Superior temporal gyrus (tissue), 1 donor: ENCODE data around the gene PCNX2.

Experiments
- DNase-seq: peaks from one replicate; pipeline ENCODE4 v3.0.0-alpha.2; 2016; ENCODE audit errors: extremely low spot score

The PCNX2 gene

GRCh38 chr1:232937741-232938375 lies 357.7 kb downstream of the PCNX2 start:
- DNase-seq = no peak

DNA sequence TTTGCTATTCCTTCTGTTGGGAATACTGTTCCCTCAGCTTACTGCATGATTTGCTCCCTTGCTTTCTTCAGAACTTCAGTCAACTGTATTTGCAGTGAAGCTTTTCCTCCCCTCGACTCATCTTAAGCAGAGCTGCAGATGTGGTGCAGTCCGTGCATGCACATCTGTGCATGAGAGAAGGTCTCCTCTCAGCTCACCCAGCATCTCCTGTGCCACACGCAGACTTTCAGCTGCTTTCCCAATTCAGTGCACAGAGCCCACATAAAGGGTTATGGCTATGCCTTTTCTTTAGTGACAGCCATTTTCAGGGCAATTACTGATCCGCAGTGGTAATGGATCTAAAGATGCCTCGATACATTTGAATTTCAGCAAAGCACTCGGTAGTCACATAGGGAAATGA lies 358.6 kb downstream of the PCNX2 start:
- DNase-seq = no peak
